NCI-H146 treated with DMSO at 0.1 percent for 48 hours (cell line): Measurements from ENCODE around the gene OXSR1.
"Not testable (repeated sequence)": the region's sequence is repeated elsewhere in the genome, so short reads cannot be mapped to it uniquely, and the experiment has no call there.

Experiments
- DNase-seq: peaks from one replicate; lab custom pipeline; 2025; ENCODE audit not compliant: unreplicated experiment; lab: John Stamatoyannopoulos, UW

The OXSR1 gene

GRCh38 chr3:38265604-38266307 lies 100.4 kb downstream of the OXSR1 start, which contains the start of gene SLC22A13:
Gene SLC22A13, plus strand, starts transcription at chr3:38265812. Its CDS starts 49 bp downstream, at chr3:38265861.
- DNase-seq, result no peak

DNA sequence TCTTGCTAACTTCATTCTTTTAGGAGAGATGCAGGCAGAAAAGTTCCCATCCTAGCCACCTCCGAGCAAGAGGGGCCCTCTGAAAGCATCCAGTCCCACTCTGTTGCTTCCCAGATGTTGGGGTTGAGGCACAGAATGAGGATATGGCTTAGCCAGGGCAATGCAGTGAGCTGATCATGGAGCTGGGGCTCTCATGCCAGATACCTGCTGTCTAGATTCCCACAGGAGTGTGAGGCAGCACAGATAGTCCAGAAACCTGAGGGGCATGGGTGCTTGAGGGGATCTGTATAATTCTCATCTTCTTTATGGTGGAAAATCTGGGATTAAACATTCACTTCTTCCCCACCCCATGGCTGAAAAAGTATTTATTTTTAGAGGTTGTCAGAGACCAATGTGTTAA lies 101.5 kb downstream of the OXSR1 start:
- DNase-seq, result no peak

DNA sequence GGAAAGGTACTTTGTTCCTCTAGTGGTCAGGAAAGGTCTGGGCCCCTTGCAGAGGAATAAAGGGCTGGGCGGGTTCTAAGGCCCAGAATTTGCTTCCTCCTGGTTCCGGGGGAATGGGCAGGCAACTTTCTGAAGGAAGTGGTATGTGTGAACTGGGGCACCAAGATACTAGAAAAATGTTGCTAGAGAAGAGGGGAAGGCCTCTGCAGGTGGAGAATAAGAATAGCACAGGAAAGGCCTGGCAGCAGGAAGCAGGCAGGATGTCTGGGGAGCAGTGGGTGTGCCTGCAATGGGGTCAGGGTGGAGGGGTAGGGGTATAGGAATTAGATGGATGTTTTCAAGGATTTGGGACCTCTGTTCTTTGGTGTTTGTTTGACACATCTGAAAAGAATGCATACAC lies 102.3 kb downstream of the OXSR1 start:
- no peak for DNase-seq

- DNase-seq, result no peak
Measured at GRCh38 chr3:38268087-38268486, 102.8 kb downstream of the OXSR1 start.

DNA sequence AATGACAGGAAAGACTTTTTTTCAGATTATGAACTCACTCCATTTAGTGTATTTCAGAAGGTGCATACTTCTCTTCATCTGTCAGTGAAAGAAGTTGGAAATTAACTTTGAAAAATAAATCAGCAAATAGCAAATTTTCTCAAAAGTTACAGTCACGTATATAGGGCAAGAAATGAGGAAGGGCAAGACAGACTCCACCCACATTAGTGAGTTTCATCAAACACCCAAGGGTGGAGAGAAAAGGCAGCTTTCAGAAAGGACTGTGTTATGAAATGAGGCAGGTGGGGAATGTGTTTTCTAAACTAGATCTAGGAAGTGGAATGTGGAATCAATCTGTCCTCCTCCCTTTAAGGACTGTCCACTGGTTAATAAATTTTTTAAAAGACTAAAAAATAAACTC lies 103.2 kb downstream of the OXSR1 start:
- no peak for DNase-seq

GRCh38 chr3:38270606-38271005 lies 105.3 kb downstream of the OXSR1 start:
- DNase-seq, result no peak

DNA sequence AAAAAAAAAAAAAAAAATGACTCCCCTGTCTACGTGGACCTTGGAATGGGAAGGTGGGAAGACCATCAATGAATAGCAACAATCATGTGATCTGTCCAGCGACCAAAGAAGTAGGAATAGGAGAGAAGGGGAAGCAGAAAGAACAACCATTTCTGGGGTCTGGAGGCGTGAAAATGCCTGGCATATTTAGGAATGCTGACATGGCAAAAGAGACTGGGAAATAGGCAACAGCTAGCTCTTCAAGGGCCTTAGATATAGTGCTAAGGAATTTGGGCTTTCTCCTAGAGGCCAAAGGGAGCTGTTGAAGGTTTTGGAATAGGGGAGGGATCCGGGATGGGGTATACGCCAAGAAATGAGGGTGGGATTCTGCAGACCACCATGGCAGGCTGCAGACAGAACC lies 106.2 kb downstream of the OXSR1 start:
- no peak for DNase-seq

DNA sequence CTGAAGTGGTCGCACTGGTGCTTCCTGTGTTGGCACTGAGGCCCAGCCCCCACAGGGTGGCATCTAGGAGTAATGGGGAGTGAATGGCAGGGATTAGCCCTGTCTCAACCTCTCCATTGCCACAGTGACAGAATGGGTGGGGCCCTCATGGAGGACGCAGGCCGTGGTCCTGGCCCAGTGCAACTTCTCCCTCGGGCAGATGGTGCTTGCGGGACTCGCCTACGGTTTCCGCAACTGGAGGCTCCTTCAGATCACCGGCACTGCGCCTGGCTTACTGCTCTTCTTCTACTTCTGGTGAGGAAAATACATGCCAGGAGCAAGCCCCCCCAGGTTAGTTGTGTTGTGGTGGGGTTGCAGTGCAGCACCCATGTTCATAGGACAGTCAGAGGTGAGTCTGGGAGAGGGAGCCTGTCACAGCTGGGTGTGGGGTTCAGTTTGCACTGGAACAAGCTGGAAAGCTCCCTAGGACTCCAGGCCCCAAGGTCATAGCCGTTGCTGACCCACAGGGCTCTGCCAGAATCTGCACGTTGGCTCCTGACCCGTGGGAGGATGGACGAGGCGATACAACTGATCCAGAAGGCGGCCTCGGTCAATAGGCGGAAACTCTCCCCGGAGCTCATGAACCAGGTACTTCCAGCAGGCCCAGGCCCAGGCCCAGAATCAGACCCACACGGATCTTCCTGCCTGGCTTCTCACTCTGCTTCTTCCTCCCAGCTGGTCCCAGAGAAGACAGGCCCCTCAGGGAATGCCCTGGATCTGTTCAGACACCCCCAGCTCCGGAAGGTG lies 109.7 kb downstream of the OXSR1 start:
- no peak for DNase-seq

- DNase-seq, result no peak
Measured at GRCh38 chr3:38275658-38276057, 110.3 kb downstream of the OXSR1 start.

DNA sequence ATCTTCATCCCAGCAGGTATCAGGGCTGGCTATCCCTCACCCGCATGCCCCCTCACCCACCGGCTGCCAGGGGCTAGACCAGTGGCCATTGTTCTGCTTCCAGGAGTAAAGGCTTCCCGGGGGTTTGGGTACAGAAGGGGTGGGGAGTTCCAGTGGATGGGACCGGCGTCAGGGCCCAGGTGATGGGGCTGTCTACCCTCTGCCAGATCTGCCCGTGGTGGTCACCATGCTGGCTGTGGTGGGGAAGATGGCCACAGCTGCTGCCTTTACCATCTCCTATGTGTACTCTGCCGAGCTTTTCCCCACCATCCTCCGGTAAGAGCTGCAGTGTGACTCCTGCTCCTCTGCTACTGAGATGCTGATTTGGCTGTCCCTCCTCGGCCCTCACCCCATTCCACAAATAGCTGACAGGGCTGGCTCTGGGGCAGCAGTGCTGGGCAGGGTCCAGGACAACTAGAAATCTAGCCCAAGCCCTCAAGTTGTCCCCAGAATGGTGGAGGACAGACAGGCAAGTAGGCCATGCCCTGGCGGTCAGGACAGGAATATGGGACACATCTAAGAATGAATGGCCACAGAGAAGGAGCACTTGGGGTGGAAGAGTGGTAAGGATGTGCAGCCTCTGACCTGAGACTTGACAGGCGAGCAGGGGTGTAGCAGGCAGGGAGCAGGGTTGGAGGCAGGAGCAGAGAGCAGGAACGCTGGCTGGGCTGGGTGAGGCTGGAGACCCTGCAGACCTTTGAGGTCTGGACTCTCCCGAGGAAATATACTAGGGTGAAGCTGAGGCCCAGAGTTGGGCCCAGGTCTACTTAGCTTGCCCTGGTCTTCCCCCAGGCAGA lies 111.0 kb downstream of the OXSR1 start:
- DNase-seq, result no peak

GRCh38 chr3:38276917-38277630 lies 111.7 kb downstream of the OXSR1 start:
- DNase-seq, result no peak

GRCh38 chr3:38278841-38279240 lies 113.5 kb downstream of the OXSR1 start:
- DNase-seq, result no peak

- DNase-seq, result no peak
Measured at GRCh38 chr3:38281895-38282686, 116.8 kb downstream of the OXSR1 start, which contains the start of gene SLC22A14. Gene SLC22A14, plus strand, starts transcription at chr3:38282294. Its CDS starts 23,733 bp downstream, at chr3:38306027.

- DNase-seq, result no peak
Measured at GRCh38 chr3:38283810-38284755, 118.7 kb downstream of the OXSR1 start.

GRCh38 chr3:38284756-38285150 lies 119.4 kb downstream of the OXSR1 start:
- no peak for DNase-seq

- DNase-seq, result not testable (repeated sequence)
Measured at GRCh38 chr3:38289286-38290217, 124.2 kb downstream of the OXSR1 start.

DNA sequence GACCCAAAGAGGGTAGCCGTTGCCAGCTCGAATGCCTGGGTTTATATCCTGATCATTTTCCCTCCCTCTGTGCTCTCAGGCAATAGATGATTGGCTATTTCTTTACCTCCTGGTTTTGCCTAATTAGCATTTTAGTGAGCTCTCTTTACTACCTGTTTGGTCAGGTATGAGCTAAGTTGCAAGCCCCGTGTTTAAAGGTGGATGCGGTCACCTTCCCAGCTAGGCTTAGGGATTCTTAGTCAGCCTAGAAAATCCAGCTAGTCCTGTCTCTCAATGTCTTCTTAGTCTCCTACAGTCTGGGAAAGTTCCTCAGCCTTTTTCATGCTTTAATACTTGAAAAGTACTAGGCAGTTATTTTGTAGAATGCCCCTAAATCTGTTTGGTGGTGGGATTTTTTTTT lies 131.7 kb downstream of the OXSR1 start:
- DNase-seq, result not testable (repeated sequence)

- no peak for DNase-seq
Measured at GRCh38 chr3:38297537-38297936, 132.2 kb downstream of the OXSR1 start.
